ENCODE measurements around the gene PLK2. TPM values are rescaled to one million over a fixed set of nuclear protein-coding genes. Genes with fewer than 3 reads are reported as not detected.
A peak's percentile ranks its signal among the peaks of the same experiment; 100 is the strongest.

PLK2 gene
- total RNA-seq, 1 experiment from 2014 or later, result 372 TPM

- no peaks in the 10 kb centered on the region for H3K27me3 ChIP-seq (ENCODE audit: low read length)
- no peaks in the 10 kb centered on the region for H3K36me3 ChIP-seq (ENCODE audit: low read depth, low read length)
- H3K9ac ChIP-seq (ENCODE audit: low read length), result no peak overlapping the region
- H3K4me3 ChIP-seq (ENCODE audit: low read length), result no peak overlapping the region
- H3K9me3 ChIP-seq (ENCODE audit: low read length), result no peaks in the 10 kb centered on the region
- peaks cover 56% of the 10 kb centered on the region for H3K4me1 ChIP-seq (ENCODE audit: insufficient read depth, low read length)
- H3K79me2 ChIP-seq (ENCODE audit: low read length), result no peaks in the 10 kb centered on the region
- intact Hi-C loops (cut with micrococcal nuclease), result no loop called here
- no peaks in the 10 kb centered on the region for H3K9me2 ChIP-seq (replicated peaks; ENCODE audit: low read length)
- no peaks in the 10 kb centered on the region for H4K20me1 ChIP-seq (ENCODE audit: low read length)
- no peaks in the 10 kb centered on the region for H3F3A ChIP-seq (ENCODE audit: low read length, unreplicated experiment)
- DNase-seq, result peak; percentile 49
- no peak overlapping the region for H2AFZ ChIP-seq (ENCODE audit: low read length)
- H3K27ac ChIP-seq (ENCODE audit: low read length), result no peak overlapping the region
- TF ChIP-seq EZH2phosphoT487 (IDR thresholded peaks at IDR 0.05; ENCODE audit: borderline replicate concordance, low read length) (no peak), CTCF (conservative IDR thresholded peaks at IDR 0.05; ENCODE audit: low read depth, low read length) (no peak), EZH2 (IDR thresholded peaks at IDR 0.05; ENCODE audit: low read length, unreplicated experiment) (no peak)
- ChIA-PET POLR2A (ENCODE audit: unreplicated experiment) (no interaction called here), CTCF (no interaction called here)
- H3K4me2 ChIP-seq (ENCODE audit: low read length), result no peak overlapping the region
- BruUV-seq (replicated peaks), result no TSS peak
- peak; percentile 48 for ATAC-seq
These were observed 49.4 kb downstream of the PLK2 start for GRCh38 chr5:58410441-58410840.

- peak overlapping the region; percentile 66 for H3K27ac ChIP-seq (ENCODE audit: low read length)
- H3K4me2 ChIP-seq (ENCODE audit: low read length), result peak overlapping the region; percentile 36
- peak; percentile 79 for DNase-seq
These were observed 52.7 kb downstream of the PLK2 start for GRCh38 chr5:58407042-58407719.

GRCh38 chr5:58406394-58406793 lies 53.5 kb downstream of the PLK2 start:
- H3F3A ChIP-seq (ENCODE audit: low read length, unreplicated experiment), result no peaks in the 10 kb centered on the region
- H3K36me3 ChIP-seq (ENCODE audit: low read depth, low read length), result no peaks in the 10 kb centered on the region
- no peaks in the 10 kb centered on the region for H3K9me3 ChIP-seq (ENCODE audit: low read length)
- DNase-seq (no peak), ATAC-seq (no peak)
- no TSS peak for BruUV-seq (replicated peaks)
- POLR2A ChIA-PET (ENCODE audit: unreplicated experiment), result no interaction called here
- H2AFZ ChIP-seq (ENCODE audit: low read length), result no peak overlapping the region
- intact Hi-C loops (cut with micrococcal nuclease), result no loop called here
- H3K4me1 ChIP-seq (ENCODE audit: insufficient read depth, low read length), result peaks cover 51% of the 10 kb centered on the region
- peak overlapping the region; percentile 66 for H3K27ac ChIP-seq (ENCODE audit: low read length)
- no peak overlapping the region for H3K9ac ChIP-seq (ENCODE audit: low read length)
- H3K4me2 ChIP-seq (ENCODE audit: low read length), result peak overlapping the region; percentile 36; the same call in 1 of the 2 replicates
- H4K20me1 ChIP-seq (ENCODE audit: low read length), result no peaks in the 10 kb centered on the region
- TF ChIP-seq EZH2phosphoT487 (IDR thresholded peaks at IDR 0.05; ENCODE audit: borderline replicate concordance, low read length), result no peak
- TF ChIP-seq CTCF (conservative IDR thresholded peaks at IDR 0.05; ENCODE audit: low read depth, low read length), result no peak
- TF ChIP-seq EZH2 (IDR thresholded peaks at IDR 0.05; ENCODE audit: low read length, unreplicated experiment), result no peak
- H3K79me2 ChIP-seq (ENCODE audit: low read length), result no peaks in the 10 kb centered on the region
- H3K4me3 ChIP-seq (ENCODE audit: low read length), result no peak overlapping the region
- H3K27me3 ChIP-seq (ENCODE audit: low read length), result no peaks in the 10 kb centered on the region
- H3K9me2 ChIP-seq (replicated peaks; ENCODE audit: low read length), result no peaks in the 10 kb centered on the region
- CTCF ChIA-PET, result no interaction called here

More at GRCh38 chr5:58407042-58407719, 52.7 kb downstream of the PLK2 start:
- no peaks in the 10 kb centered on the region for H4K20me1 ChIP-seq (ENCODE audit: low read length)
- BruUV-seq (replicated peaks), result no TSS peak
- ChIA-PET CTCF (no interaction called here), POLR2A (ENCODE audit: unreplicated experiment) (interaction anchor here (0.6 kb wide), 1 partner anchor 745 kb away, joined by 3 read pairs; no protein-coding TSS in a partner anchor)
- TF ChIP-seq EZH2phosphoT487 (IDR thresholded peaks at IDR 0.05; ENCODE audit: borderline replicate concordance, low read length), result no peak
- peaks cover 56% of the 10 kb centered on the region for H3K4me1 ChIP-seq (ENCODE audit: insufficient read depth, low read length)
- no peaks in the 10 kb centered on the region for H3K36me3 ChIP-seq (ENCODE audit: low read depth, low read length)
- H3K4me3 ChIP-seq (ENCODE audit: low read length), result no peak overlapping the region
- intact Hi-C loops (cut with micrococcal nuclease), result no loop called here
- no peak overlapping the region for H3K9ac ChIP-seq (ENCODE audit: low read length)
- ATAC-seq, result peak; percentile 89
- no peak overlapping the region for H2AFZ ChIP-seq (ENCODE audit: low read length)
- no peaks in the 10 kb centered on the region for H3K9me2 ChIP-seq (replicated peaks; ENCODE audit: low read length)
- no peaks in the 10 kb centered on the region for H3F3A ChIP-seq (ENCODE audit: low read length, unreplicated experiment)
- H3K79me2 ChIP-seq (ENCODE audit: low read length), result no peaks in the 10 kb centered on the region
- no peaks in the 10 kb centered on the region for H3K9me3 ChIP-seq (ENCODE audit: low read length)
- no peaks in the 10 kb centered on the region for H3K27me3 ChIP-seq (ENCODE audit: low read length)
